WTC11 (cell line): Measurements from ENCODE around the gene AFAP1L2. TPM values are rescaled to one million over a fixed set of nuclear protein-coding genes. Genes with fewer than 3 reads are reported as not detected.

Experiments used
- ATAC-seq: fragments of 200-7000 bp; cut with Tn5 transposase; 2 replicates; pipeline ENCODE4 v1.10.0; 2021; ENCODE audit warnings: mild to moderate bottlenecking, moderate library complexity
- CTCF ChIA-PET: fragments of 300-600 bp; sonication (Branson Sonifier 250); formaldehyde crosslinking; loops from one replicate; lab custom pipeline; 2021; ENCODE audit warnings: antibody characterized with exemption; lab: Charles Lee
- POLR2A ChIA-PET: fragments of 350-600 bp; sonication (Branson Sonifier 250); formaldehyde crosslinking; loops from one replicate; lab custom pipeline; 2021; ENCODE audit warnings: antibody characterized with exemption; lab: Charles Lee
- DNase-seq: peaks from one replicate; pipeline ENCODE4 v3.0.0; 2021; ENCODE audit warnings: low spot score
- H3K27ac Mint-ChIP-seq: 2 replicates; pipeline ENCODE4 v1.8.0; 2021; ENCODE audit warnings: mixed read lengths
- H3K27me3 Mint-ChIP-seq: 2 replicates; pipeline ENCODE4 v1.8.0; 2021; ENCODE audit warnings: low read depth, mild to moderate bottlenecking, moderate library complexity, mixed read lengths
- H3K36me3 Mint-ChIP-seq: 2 replicates; pipeline ENCODE4 v1.8.0; 2021; ENCODE audit warnings: mixed read lengths
- H3K4me1 Mint-ChIP-seq: 2 replicates; pipeline ENCODE4 v1.8.0; 2022; ENCODE audit warnings: mixed read lengths
- H3K4me3 Mint-ChIP-seq: 2 replicates; pipeline ENCODE4 v1.8.0; 2021; ENCODE audit warnings: mild to moderate bottlenecking, moderate library complexity, mixed read lengths
- H3K9me3 Mint-ChIP-seq: 2 replicates; pipeline ENCODE4 v1.8.0; 2021; ENCODE audit warnings: mixed read lengths
- ATF1 ChIP-seq: sonication (generic); formaldehyde crosslinking; IDR thresholded peaks from 2 replicates; pipeline ENCODE4 v1.8.1; 2023; ENCODE audit warnings: mild to moderate bottlenecking, moderate library complexity, missing genetic modification reagents
- CBFB ChIP-seq: sonication (generic); formaldehyde crosslinking; IDR thresholded peaks from 2 replicates; pipeline ENCODE4 v1.8.1; 2022; ENCODE audit warnings: mild to moderate bottlenecking, low read depth, missing genetic modification reagents
- CREM ChIP-seq: sonication (generic); formaldehyde crosslinking; IDR thresholded peaks from 2 replicates; pipeline ENCODE4 v1.8.1; 2022; ENCODE audit warnings: mild to moderate bottlenecking, missing genetic modification reagents, moderate library complexity
- ELF4 ChIP-seq: sonication (generic); formaldehyde crosslinking; IDR thresholded peaks from 2 replicates; pipeline ENCODE4 v1.8.1; 2022; ENCODE audit warnings: low read depth, mild to moderate bottlenecking, moderate library complexity, missing genetic modification reagents
- FOXJ3 ChIP-seq: sonication (generic); formaldehyde crosslinking; IDR thresholded peaks from 2 replicates; pipeline ENCODE4 v1.9.0; 2021; ENCODE audit warnings: missing genetic modification reagents, mild to moderate bottlenecking, borderline replicate concordance
- MXD4 ChIP-seq: fragments of 250-450 bp; sonication (Bioruptor Pico); IDR thresholded peaks from 2 replicates; pipeline ENCODE4 v1.8.0; 2021; ENCODE audit warnings: mild to moderate bottlenecking, moderate library complexity, borderline replicate concordance
- MYBL2 ChIP-seq: sonication (generic); formaldehyde crosslinking; IDR thresholded peaks from 2 replicates; pipeline ENCODE4 v1.8.1; 2023; ENCODE audit warnings: mild to moderate bottlenecking, moderate library complexity, missing genetic modification reagents
- NFE2L1 ChIP-seq: sonication (generic); formaldehyde crosslinking; IDR thresholded peaks from 2 replicates; pipeline ENCODE4 v1.8.1; 2023; ENCODE audit warnings: missing genetic modification reagents
- NFYB ChIP-seq: sonication (generic); formaldehyde crosslinking; conservative IDR thresholded peaks from 2 replicates; pipeline ENCODE4 v1.8.0; 2022; ENCODE audit warnings: low read depth, missing genetic modification reagents
- RELA ChIP-seq: sonication (generic); formaldehyde crosslinking; IDR thresholded peaks from 2 replicates; pipeline ENCODE4 v1.8.1; 2022; ENCODE audit warnings: missing genetic modification reagents, mild to moderate bottlenecking, borderline replicate concordance
- ZNF121 ChIP-seq: sonication (generic); formaldehyde crosslinking; IDR thresholded peaks from 2 replicates; pipeline ENCODE4 v1.8.0; 2023; ENCODE audit warnings: missing genetic modification reagents
- ZNF138 ChIP-seq: sonication (generic); formaldehyde crosslinking; conservative IDR thresholded peaks from 2 replicates; pipeline ENCODE4 v1.8.1; 2022; ENCODE audit warnings: mild to moderate bottlenecking, moderate library complexity, missing genetic modification reagents
- total RNA-seq: library from RNA; stranded (reverse); gene quantifications from 3 replicates; pipeline ENCODE4 v1.2.3, GENCODE V29; 2021
- TF ChIP-seq, protein P1 (sequence below): sonication (generic); formaldehyde crosslinking; IDR thresholded peaks from 2 replicates; pipeline ENCODE4 v1.8.0; 2022; ENCODE audit warnings: mild to moderate bottlenecking, missing genetic modification reagents
- TF ChIP-seq, protein P2 (sequence below): sonication (generic); formaldehyde crosslinking; IDR thresholded peaks from 2 replicates; pipeline ENCODE4 v1.8.1; 2023; ENCODE audit warnings: mild to moderate bottlenecking, missing genetic modification reagents
- TF ChIP-seq, protein P3 (sequence below): fragments of 250-450 bp; sonication (Bioruptor Pico); IDR thresholded peaks from 2 replicates; pipeline ENCODE4 v1.9.0; 2021; ENCODE audit warnings: mild to moderate bottlenecking
- TF ChIP-seq, protein P4 (sequence below): sonication (generic); formaldehyde crosslinking; IDR thresholded peaks from 2 replicates; pipeline ENCODE4 v1.8.0; 2023; ENCODE audit warnings: missing genetic modification reagents, mild to moderate bottlenecking, borderline replicate concordance
- TF ChIP-seq, protein P5 (sequence below): sonication (generic); formaldehyde crosslinking; IDR thresholded peaks from 2 replicates; pipeline ENCODE4 v1.8.1; 2022; ENCODE audit warnings: mild to moderate bottlenecking, missing genetic modification reagents, moderate library complexity, borderline replicate concordance
- TF ChIP-seq, protein P6 (sequence below): fragments of 250-450 bp; sonication (Bioruptor Pico); IDR thresholded peaks from 2 replicates; pipeline ENCODE4 v2.1.2; 2022; ENCODE audit warnings: mild to moderate bottlenecking, moderate library complexity
- TF ChIP-seq, protein P7 (sequence below): sonication (generic); formaldehyde crosslinking; IDR thresholded peaks from 2 replicates; pipeline ENCODE4 v1.8.0; 2022; ENCODE audit warnings: mild to moderate bottlenecking, missing genetic modification reagents
- TF ChIP-seq, protein P8 (sequence below): sonication (generic); formaldehyde crosslinking; IDR thresholded peaks from 2 replicates; pipeline ENCODE4 v1.8.1; 2023; ENCODE audit warnings: mild to moderate bottlenecking, missing genetic modification reagents

The AFAP1L2 gene
- total RNA-seq, 1 experiment from 2014 or later, result 5.0 TPM

DNA sequence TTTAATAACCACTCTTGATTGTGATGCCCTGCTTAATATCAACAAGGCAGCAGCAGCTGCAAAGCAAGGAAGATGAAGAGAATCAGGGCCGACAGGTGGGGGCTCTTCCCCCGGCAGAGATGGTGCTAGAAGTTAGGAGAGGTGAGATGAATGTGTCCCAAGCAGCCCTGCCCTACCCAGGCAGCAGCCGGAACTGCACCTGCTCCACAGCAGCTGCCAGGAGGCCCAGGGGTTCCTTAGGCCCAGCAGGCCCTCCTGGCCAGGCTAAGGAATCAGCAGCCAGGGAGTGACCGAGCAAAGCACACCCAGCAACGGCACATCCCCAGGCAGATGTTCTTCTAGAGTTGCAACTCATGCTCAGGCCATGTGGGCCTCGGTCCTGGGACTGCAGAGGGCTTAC, 17.9 kb downstream of the AFAP1L2 start (continued):
- TF ChIP-seq, protein P1, sequence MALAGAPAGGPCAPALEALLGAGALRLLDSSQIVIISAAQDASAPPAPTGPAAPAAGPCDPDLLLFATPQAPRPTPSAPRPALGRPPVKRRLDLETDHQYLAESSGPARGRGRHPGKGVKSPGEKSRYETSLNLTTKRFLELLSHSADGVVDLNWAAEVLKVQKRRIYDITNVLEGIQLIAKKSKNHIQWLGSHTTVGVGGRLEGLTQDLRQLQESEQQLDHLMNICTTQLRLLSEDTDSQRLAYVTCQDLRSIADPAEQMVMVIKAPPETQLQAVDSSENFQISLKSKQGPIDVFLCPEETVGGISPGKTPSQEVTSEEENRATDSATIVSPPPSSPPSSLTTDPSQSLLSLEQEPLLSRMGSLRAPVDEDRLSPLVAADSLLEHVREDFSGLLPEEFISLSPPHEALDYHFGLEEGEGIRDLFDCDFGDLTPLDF (CRISPR knock-in tag), result no peak
- TF ChIP-seq ZNF138 (no peak), CBFB (no peak), RELA (CRISPR knock-in tag) (no peak)
- TF ChIP-seq, protein P2, sequence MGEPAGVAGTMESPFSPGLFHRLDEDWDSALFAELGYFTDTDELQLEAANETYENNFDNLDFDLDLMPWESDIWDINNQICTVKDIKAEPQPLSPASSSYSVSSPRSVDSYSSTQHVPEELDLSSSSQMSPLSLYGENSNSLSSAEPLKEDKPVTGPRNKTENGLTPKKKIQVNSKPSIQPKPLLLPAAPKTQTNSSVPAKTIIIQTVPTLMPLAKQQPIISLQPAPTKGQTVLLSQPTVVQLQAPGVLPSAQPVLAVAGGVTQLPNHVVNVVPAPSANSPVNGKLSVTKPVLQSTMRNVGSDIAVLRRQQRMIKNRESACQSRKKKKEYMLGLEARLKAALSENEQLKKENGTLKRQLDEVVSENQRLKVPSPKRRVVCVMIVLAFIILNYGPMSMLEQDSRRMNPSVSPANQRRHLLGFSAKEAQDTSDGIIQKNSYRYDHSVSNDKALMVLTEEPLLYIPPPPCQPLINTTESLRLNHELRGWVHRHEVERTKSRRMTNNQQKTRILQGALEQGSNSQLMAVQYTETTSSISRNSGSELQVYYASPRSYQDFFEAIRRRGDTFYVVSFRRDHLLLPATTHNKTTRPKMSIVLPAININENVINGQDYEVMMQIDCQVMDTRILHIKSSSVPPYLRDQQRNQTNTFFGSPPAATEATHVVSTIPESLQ (CRISPR knock-in tag), result no peak
- TF ChIP-seq, protein P3, sequence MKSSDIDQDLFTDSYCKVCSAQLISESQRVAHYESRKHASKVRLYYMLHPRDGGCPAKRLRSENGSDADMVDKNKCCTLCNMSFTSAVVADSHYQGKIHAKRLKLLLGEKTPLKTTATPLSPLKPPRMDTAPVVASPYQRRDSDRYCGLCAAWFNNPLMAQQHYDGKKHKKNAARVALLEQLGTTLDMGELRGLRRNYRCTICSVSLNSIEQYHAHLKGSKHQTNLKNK (CRISPR knock-in tag), result no peak

DNA sequence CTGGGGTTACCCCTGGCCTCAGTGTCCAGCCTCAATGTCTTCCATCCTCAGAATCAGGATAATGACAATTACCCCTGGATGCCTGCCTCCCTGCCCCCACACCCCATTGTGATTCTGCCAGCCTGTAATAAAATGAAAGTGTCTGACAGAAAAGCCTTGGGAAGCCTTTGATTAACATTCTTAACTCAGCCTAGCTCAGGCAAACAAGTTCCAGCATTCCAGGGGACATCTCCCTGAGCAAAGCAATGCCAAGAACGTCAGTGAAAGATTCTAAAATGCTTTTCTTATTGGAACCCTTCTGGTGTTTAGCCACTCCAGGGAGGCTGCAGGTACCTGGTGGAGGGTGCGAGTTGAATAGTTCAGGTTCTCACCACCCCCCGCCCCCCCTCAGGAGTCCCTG, 18.7 kb downstream of the AFAP1L2 start:
- DNase-seq (no peak), ATAC-seq (no peak)
- Mint-ChIP-seq H3K9me3 (no peaks in the 10 kb centered on the region), H3K36me3 (no peaks in the 10 kb centered on the region), H3K4me1 (0 out of 2 replicates have a peak, but pooled peaks cover 7% of the 10 kb centered on the region), H3K27me3 (no peaks in the 10 kb centered on the region), H3K4me3 (no peak overlapping the region), H3K27ac (no peak overlapping the region)
- POLR2A ChIA-PET, result no interaction called here
- CTCF ChIA-PET, result interaction anchor here (0.6 to 7.1 kb wide), 7 partner anchors 11 to 648 kb away, joined by 3 to 64 read pairs (median 3); partner anchors contain the start of gene AFAP1L2
- TF ChIP-seq MYBL2 (no peak), NFE2L1 (CRISPR knock-in tag) (no peak), ATF1 (no peak), CREM (CRISPR knock-in tag) (no peak)
- TF ChIP-seq, protein P4, sequence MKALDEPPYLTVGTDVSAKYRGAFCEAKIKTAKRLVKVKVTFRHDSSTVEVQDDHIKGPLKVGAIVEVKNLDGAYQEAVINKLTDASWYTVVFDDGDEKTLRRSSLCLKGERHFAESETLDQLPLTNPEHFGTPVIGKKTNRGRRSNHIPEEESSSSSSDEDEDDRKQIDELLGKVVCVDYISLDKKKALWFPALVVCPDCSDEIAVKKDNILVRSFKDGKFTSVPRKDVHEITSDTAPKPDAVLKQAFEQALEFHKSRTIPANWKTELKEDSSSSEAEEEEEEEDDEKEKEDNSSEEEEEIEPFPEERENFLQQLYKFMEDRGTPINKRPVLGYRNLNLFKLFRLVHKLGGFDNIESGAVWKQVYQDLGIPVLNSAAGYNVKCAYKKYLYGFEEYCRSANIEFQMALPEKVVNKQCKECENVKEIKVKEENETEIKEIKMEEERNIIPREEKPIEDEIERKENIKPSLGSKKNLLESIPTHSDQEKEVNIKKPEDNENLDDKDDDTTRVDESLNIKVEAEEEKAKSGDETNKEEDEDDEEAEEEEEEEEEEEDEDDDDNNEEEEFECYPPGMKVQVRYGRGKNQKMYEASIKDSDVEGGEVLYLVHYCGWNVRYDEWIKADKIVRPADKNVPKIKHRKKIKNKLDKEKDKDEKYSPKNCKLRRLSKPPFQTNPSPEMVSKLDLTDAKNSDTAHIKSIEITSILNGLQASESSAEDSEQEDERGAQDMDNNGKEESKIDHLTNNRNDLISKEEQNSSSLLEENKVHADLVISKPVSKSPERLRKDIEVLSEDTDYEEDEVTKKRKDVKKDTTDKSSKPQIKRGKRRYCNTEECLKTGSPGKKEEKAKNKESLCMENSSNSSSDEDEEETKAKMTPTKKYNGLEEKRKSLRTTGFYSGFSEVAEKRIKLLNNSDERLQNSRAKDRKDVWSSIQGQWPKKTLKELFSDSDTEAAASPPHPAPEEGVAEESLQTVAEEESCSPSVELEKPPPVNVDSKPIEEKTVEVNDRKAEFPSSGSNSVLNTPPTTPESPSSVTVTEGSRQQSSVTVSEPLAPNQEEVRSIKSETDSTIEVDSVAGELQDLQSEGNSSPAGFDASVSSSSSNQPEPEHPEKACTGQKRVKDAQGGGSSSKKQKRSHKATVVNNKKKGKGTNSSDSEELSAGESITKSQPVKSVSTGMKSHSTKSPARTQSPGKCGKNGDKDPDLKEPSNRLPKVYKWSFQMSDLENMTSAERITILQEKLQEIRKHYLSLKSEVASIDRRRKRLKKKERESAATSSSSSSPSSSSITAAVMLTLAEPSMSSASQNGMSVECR (CRISPR knock-in tag), result no peak
- TF ChIP-seq, all 79 proteins: peak for 0

DNA sequence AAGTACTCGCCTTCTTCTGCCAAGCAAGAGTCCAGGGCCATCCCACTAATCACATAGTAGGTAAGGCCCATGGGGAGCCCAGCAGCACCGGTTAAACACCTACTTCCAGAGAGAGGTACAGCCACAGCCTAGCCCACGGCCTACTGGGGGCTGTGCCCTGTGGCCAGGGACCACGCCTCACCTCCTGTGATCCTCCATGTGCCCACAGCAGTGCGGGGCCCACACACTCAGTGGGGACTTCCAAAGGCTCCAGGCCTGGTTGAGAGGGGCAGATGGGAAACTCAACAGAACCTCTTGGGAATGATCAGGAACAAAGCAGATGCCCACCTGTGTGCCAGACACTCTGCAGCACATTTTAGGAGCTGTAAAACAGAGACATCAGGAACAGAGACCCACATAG, 19.7 kb downstream of the AFAP1L2 start:
- POLR2A ChIA-PET, result no interaction called here
- ATAC-seq (no peak), DNase-seq (no peak)
- CTCF ChIA-PET, result interaction anchor here (7.1 kb wide), 1 partner anchor 81 kb away, joined by 64 read pairs; no protein-coding TSS in a partner anchor
- 0 out of 2 replicates have a peak, but pooled peaks cover 7% of the 10 kb centered on the region for H3K4me1 Mint-ChIP-seq
- H3K4me3 Mint-ChIP-seq, result no peak overlapping the region
- no peaks in the 10 kb centered on the region for H3K36me3 Mint-ChIP-seq
- no peaks in the 10 kb centered on the region for H3K27me3 Mint-ChIP-seq
- no peak overlapping the region for H3K27ac Mint-ChIP-seq
- H3K9me3 Mint-ChIP-seq, result no peaks in the 10 kb centered on the region
- TF ChIP-seq, protein P5, sequence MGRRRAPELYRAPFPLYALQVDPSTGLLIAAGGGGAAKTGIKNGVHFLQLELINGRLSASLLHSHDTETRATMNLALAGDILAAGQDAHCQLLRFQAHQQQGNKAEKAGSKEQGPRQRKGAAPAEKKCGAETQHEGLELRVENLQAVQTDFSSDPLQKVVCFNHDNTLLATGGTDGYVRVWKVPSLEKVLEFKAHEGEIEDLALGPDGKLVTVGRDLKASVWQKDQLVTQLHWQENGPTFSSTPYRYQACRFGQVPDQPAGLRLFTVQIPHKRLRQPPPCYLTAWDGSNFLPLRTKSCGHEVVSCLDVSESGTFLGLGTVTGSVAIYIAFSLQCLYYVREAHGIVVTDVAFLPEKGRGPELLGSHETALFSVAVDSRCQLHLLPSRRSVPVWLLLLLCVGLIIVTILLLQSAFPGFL (CRISPR knock-in tag), result no peak
- TF ChIP-seq, protein P6, sequence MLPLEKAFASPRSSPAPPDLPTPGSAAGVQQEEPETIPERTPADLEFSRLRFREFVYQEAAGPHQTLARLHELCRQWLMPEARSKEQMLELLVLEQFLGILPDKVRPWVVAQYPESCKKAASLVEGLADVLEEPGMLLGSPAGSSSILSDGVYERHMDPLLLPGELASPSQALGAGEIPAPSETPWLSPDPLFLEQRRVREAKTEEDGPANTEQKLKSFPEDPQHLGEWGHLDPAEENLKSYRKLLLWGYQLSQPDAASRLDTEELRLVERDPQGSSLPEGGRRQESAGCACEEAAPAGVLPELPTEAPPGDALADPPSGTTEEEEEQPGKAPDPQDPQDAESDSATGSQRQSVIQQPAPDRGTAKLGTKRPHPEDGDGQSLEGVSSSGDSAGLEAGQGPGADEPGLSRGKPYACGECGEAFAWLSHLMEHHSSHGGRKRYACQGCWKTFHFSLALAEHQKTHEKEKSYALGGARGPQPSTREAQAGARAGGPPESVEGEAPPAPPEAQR, result no peak
- TF ChIP-seq, protein P7, sequence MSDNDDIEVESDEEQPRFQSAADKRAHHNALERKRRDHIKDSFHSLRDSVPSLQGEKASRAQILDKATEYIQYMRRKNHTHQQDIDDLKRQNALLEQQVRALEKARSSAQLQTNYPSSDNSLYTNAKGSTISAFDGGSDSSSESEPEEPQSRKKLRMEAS (CRISPR knock-in tag), result no peak
- TF ChIP-seq ELF4 (no peak), CREM (CRISPR knock-in tag) (no peak), ZNF121 (CRISPR knock-in tag) (no peak), NFYB (CRISPR knock-in tag) (no peak), FOXJ3 (CRISPR knock-in tag) (no peak), MXD4 (CRISPR knock-in tag) (no peak)
- TF ChIP-seq, protein P1 (CRISPR knock-in tag), result no peak
- TF ChIP-seq, protein P8, sequence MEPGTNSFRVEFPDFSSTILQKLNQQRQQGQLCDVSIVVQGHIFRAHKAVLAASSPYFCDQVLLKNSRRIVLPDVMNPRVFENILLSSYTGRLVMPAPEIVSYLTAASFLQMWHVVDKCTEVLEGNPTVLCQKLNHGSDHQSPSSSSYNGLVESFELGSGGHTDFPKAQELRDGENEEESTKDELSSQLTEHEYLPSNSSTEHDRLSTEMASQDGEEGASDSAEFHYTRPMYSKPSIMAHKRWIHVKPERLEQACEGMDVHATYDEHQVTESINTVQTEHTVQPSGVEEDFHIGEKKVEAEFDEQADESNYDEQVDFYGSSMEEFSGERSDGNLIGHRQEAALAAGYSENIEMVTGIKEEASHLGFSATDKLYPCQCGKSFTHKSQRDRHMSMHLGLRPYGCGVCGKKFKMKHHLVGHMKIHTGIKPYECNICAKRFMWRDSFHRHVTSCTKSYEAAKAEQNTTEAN, result no peak
